Left lobe of liver (tissue), 2 donors: ENCODE data around the gene ZNF362. TPM values are rescaled to one million over a fixed set of nuclear protein-coding genes. Genes with fewer than 3 reads are reported as not detected.

Experiments used
- ATAC-seq: fragments of 200-7000 bp; cut with Tn5 transposase; one replicate; pipeline ENCODE4 v1.9.1; 2020; ENCODE audit warnings: mild to moderate bottlenecking, moderate library complexity
- DNase-seq: peaks from one replicate; pipeline ENCODE4 v3.0.0-alpha.2; 2020; ENCODE audit warnings: low spot score
- total RNA-seq: library from RNA; stranded (reverse); gene quantifications from one replicate; pipeline ENCODE4 v1.2.1, GENCODE V29; 2021
- donor health status: DM: no; HTN: no; CAD: no; lungs with moderate emphysema.
- donor health status: DM: no; HTN: yes; CAD: no.

The ZNF362 gene
- total RNA-seq, 1 donor from 2014 or later = 8.4 TPM

- ATAC-seq (no peak), DNase-seq (no peak)
Measured at GRCh38 chr1:33322870-33323585, 66.7 kb downstream of the ZNF362 start.

- ATAC-seq (no peak), DNase-seq (no peak)
Measured at GRCh38 chr1:33323663-33324477, 67.6 kb downstream of the ZNF362 start.

- DNase-seq (no peak), ATAC-seq (no peak)
Measured at GRCh38 chr1:33324677-33325575, 68.6 kb downstream of the ZNF362 start.

- ATAC-seq (no peak), DNase-seq (no peak)
Measured at GRCh38 chr1:33326785-33327184, 70.5 kb downstream of the ZNF362 start.

GRCh38 chr1:33327587-33328325 is 71.5 kb downstream of the ZNF362 start:
- ATAC-seq (peak; percentile 69), DNase-seq (peak; percentile 77)

- ATAC-seq (no peak), DNase-seq (no peak)
Measured at GRCh38 chr1:33328817-33329216, 72.5 kb downstream of the ZNF362 start.

GRCh38 chr1:33329600-33330305 is 73.5 kb downstream of the ZNF362 start:
- ATAC-seq (no peak), DNase-seq (no peak)

GRCh38 chr1:33330361-33330890 is 74.1 kb downstream of the ZNF362 start:
- ATAC-seq = no peak
- DNase-seq = no peak

GRCh38 chr1:33330906-33331305 is 74.6 kb downstream of the ZNF362 start:
- DNase-seq (no peak), ATAC-seq (no peak)

GRCh38 chr1:33331444-33332356 is 75.4 kb downstream of the ZNF362 start:
- ATAC-seq (no peak), DNase-seq (no peak)

- ATAC-seq = peak; percentile 2
- no peak for DNase-seq
Measured at GRCh38 chr1:33332357-33332789, 76.1 kb downstream of the ZNF362 start.

GRCh38 chr1:33332881-33333280 is 76.6 kb downstream of the ZNF362 start:
- DNase-seq = no peak
- ATAC-seq = peak; percentile 4

- ATAC-seq = peak; percentile 66
- peak; percentile 73 for DNase-seq
Measured at GRCh38 chr1:33334081-33334552, 77.8 kb downstream of the ZNF362 start.

GRCh38 chr1:33335020-33335419 is 78.7 kb downstream of the ZNF362 start:
- DNase-seq = peak; percentile 41
- no peak for ATAC-seq

GRCh38 chr1:33336580-33336979 is 80.3 kb downstream of the ZNF362 start:
- ATAC-seq (no peak), DNase-seq (peak; percentile 33)

- ATAC-seq (no peak), DNase-seq (no peak)
Measured at GRCh38 chr1:33337441-33337840, 81.1 kb downstream of the ZNF362 start.

- ATAC-seq = no peak
Measured at GRCh38 chr1:33338048-33338439, 81.8 kb downstream of the ZNF362 start.

More at GRCh38 chr1:33338048-33338439, 81.8 kb downstream of the ZNF362 start:
- no peak for DNase-seq
